Stimulated activated memory B cell treated with anti-CD40 and anti-IgM and Interleukin-4, amounts not matched to agents 10 μg/mL and 1 μg/mL and 100 μg/mL, for 72 hours (primary cell): ENCODE data around the gene ANKMY1.

Source experiments
- ATAC-seq: fragments of 150-1000 bp; cut with Tn5 transposase; 2 replicates; pipeline ENCODE4 v1.10.0; 2021
- H3K27ac Mint-ChIP-seq: one replicate; pipeline ENCODE4 v1.8.0; 2022; ENCODE audit warnings: mild to moderate bottlenecking, mixed read lengths
- H3K27me3 Mint-ChIP-seq: one replicate; pipeline ENCODE4 v1.8.0; 2022; ENCODE audit warnings: mixed read lengths
- H3K36me3 Mint-ChIP-seq: one replicate; pipeline ENCODE4 v1.8.0; 2022; ENCODE audit warnings: mixed read lengths
- H3K4me1 Mint-ChIP-seq: one replicate; pipeline ENCODE4 v1.8.0; 2022; ENCODE audit warnings: mixed read lengths
- H3K4me3 Mint-ChIP-seq: one replicate; pipeline ENCODE4 v1.8.0; 2022; ENCODE audit warnings: mild to moderate bottlenecking, moderate library complexity, mixed read lengths
- H3K9me3 Mint-ChIP-seq: one replicate; pipeline ENCODE4 v1.8.0; 2022; ENCODE audit warnings: mixed read lengths

ANKMY1 gene

GRCh38 chr2:240458044-240458899, 99.5 kb downstream of the ANKMY1 start:
- Mint-ChIP-seq H3K27ac (no peak overlapping the region), H3K4me3 (no peak overlapping the region), H3K9me3 (no peaks in the 10 kb centered on the region), H3K36me3 (no peaks in the 10 kb centered on the region), H3K27me3 (peaks cover 43% of the 10 kb centered on the region), H3K4me1 (peaks cover 15% of the 10 kb centered on the region)
- no peak for ATAC-seq

- H3K36me3 Mint-ChIP-seq: no peaks in the 10 kb centered on the region
- no peak overlapping the region for H3K27ac Mint-ChIP-seq
- no peak for ATAC-seq
- H3K4me3 Mint-ChIP-seq: no peak overlapping the region
- H3K9me3 Mint-ChIP-seq: no peaks in the 10 kb centered on the region
- H3K27me3 Mint-ChIP-seq: peaks cover 43% of the 10 kb centered on the region
- H3K4me1 Mint-ChIP-seq: peaks cover 15% of the 10 kb centered on the region
Observed at GRCh38 chr2:240457223-240458043, 100.4 kb downstream of the ANKMY1 start.

GRCh38 chr2:240456447-240457222, 101.2 kb downstream of the ANKMY1 start:
- ATAC-seq: no peak
- no peaks in the 10 kb centered on the region for H3K9me3 Mint-ChIP-seq
- no peak overlapping the region for H3K27ac Mint-ChIP-seq
- peaks cover 51% of the 10 kb centered on the region for H3K27me3 Mint-ChIP-seq
- H3K4me1 Mint-ChIP-seq: peaks cover 22% of the 10 kb centered on the region
- H3K36me3 Mint-ChIP-seq: no peaks in the 10 kb centered on the region
- no peak overlapping the region for H3K4me3 Mint-ChIP-seq

GRCh38 chr2:240455647-240456446, 101.9 kb downstream of the ANKMY1 start:
- Mint-ChIP-seq H3K36me3 (no peaks in the 10 kb centered on the region), H3K4me1 (peaks cover 25% of the 10 kb centered on the region), H3K27ac (no peak overlapping the region), H3K4me3 (no peak overlapping the region), H3K9me3 (no peaks in the 10 kb centered on the region), H3K27me3 (peaks cover 59% of the 10 kb centered on the region)
- ATAC-seq: no peak

GRCh38 chr2:240455272-240455646, 102.5 kb downstream of the ANKMY1 start:
- Mint-ChIP-seq H3K4me1 (peaks cover 30% of the 10 kb centered on the region), H3K36me3 (peaks cover 4% of the 10 kb centered on the region), H3K4me3 (no peak overlapping the region), H3K27ac (no peak overlapping the region), H3K27me3 (peaks cover 65% of the 10 kb centered on the region), H3K9me3 (no peaks in the 10 kb centered on the region)
- no peak for ATAC-seq

- no peak for ATAC-seq
- no peak overlapping the region for H3K27ac Mint-ChIP-seq
Observed at GRCh38 chr2:240454106-240454901, 103.5 kb downstream of the ANKMY1 start.

GRCh38 chr2:240453461-240454105, 104.2 kb downstream of the ANKMY1 start:
- no peak for ATAC-seq
- H3K27me3 Mint-ChIP-seq: peaks cover 82% of the 10 kb centered on the region
- no peaks in the 10 kb centered on the region for H3K9me3 Mint-ChIP-seq
- no peak overlapping the region for H3K27ac Mint-ChIP-seq
- H3K4me3 Mint-ChIP-seq: peak overlapping the region; percentile 63
- H3K4me1 Mint-ChIP-seq: peaks cover 40% of the 10 kb centered on the region
- peaks cover 4% of the 10 kb centered on the region for H3K36me3 Mint-ChIP-seq

More at GRCh38 chr2:240454106-240454901, 103.5 kb downstream of the ANKMY1 start:
- Mint-ChIP-seq H3K36me3 (peaks cover 4% of the 10 kb centered on the region), H3K9me3 (no peaks in the 10 kb centered on the region), H3K4me3 (peak overlapping the region; percentile 63), H3K27me3 (peaks cover 75% of the 10 kb centered on the region), H3K4me1 (peaks cover 40% of the 10 kb centered on the region)

- peak overlapping the region; percentile 39 for H3K4me3 Mint-ChIP-seq
- peaks cover 4% of the 10 kb centered on the region for H3K36me3 Mint-ChIP-seq
- peaks cover 40% of the 10 kb centered on the region for H3K4me1 Mint-ChIP-seq
- H3K27ac Mint-ChIP-seq: no peak overlapping the region
- peak; percentile 39 for ATAC-seq
- no peaks in the 10 kb centered on the region for H3K9me3 Mint-ChIP-seq
- peaks cover 85% of the 10 kb centered on the region for H3K27me3 Mint-ChIP-seq
Observed at GRCh38 chr2:240452462-240453256, 105.1 kb downstream of the ANKMY1 start.

- peaks cover 40% of the 10 kb centered on the region for H3K4me1 Mint-ChIP-seq
- H3K9me3 Mint-ChIP-seq: no peaks in the 10 kb centered on the region
- H3K27me3 Mint-ChIP-seq: peaks cover 85% of the 10 kb centered on the region
- peaks cover 4% of the 10 kb centered on the region for H3K36me3 Mint-ChIP-seq
- peak overlapping the region; percentile 73 for H3K4me3 Mint-ChIP-seq
- no peak overlapping the region for H3K27ac Mint-ChIP-seq
- ATAC-seq: no peak
Observed at GRCh38 chr2:240451791-240452461, 105.9 kb downstream of the ANKMY1 start.

- Mint-ChIP-seq H3K4me3 (no peak overlapping the region), H3K9me3 (no peaks in the 10 kb centered on the region), H3K36me3 (peaks cover 4% of the 10 kb centered on the region), H3K27me3 (peaks cover 85% of the 10 kb centered on the region), H3K27ac (no peak overlapping the region), H3K4me1 (peaks cover 40% of the 10 kb centered on the region)
- no peak for ATAC-seq
Observed at GRCh38 chr2:240451108-240451611, 106.6 kb downstream of the ANKMY1 start.

GRCh38 chr2:240450532-240451107, 107.2 kb downstream of the ANKMY1 start:
- ATAC-seq: no peak
- H3K27me3 Mint-ChIP-seq: peaks cover 89% of the 10 kb centered on the region
- H3K4me1 Mint-ChIP-seq: peaks cover 40% of the 10 kb centered on the region
- peaks cover 4% of the 10 kb centered on the region for H3K36me3 Mint-ChIP-seq
- peak overlapping the region; percentile 52 for H3K4me3 Mint-ChIP-seq
- peak overlapping the region; percentile 30 for H3K27ac Mint-ChIP-seq
- H3K9me3 Mint-ChIP-seq: no peaks in the 10 kb centered on the region
